KOPT-K1 (cell line): Measurements from ENCODE around the gene AHSG.

Experiments used
- H3K27ac ChIP-seq: fragments of 200-600 bp; sonication (generic); 2 replicates; pipeline ENCODE4 v1.5.1; 2016; ENCODE audit warnings: antibody characterized with exemption, mild to moderate bottlenecking, low read depth, low read length; ENCODE audit not compliant: poor library complexity, severe bottlenecking
- H3K36me3 ChIP-seq: fragments of 200-600 bp; sonication (generic); 2 replicates; pipeline ENCODE4 v1.5.1; 2017; ENCODE audit warnings: antibody characterized with exemption, mild to moderate bottlenecking, low read length, moderate library complexity; ENCODE audit not compliant: insufficient read depth
- H3K9me3 ChIP-seq: fragments of 200-600 bp; sonication (generic); 2 replicates; pipeline ENCODE4 v1.5.1; 2017; ENCODE audit warnings: antibody characterized with exemption, low read length, mild to moderate bottlenecking; ENCODE audit not compliant: insufficient read depth, poor library complexity, severe bottlenecking

The AHSG gene

DNA sequence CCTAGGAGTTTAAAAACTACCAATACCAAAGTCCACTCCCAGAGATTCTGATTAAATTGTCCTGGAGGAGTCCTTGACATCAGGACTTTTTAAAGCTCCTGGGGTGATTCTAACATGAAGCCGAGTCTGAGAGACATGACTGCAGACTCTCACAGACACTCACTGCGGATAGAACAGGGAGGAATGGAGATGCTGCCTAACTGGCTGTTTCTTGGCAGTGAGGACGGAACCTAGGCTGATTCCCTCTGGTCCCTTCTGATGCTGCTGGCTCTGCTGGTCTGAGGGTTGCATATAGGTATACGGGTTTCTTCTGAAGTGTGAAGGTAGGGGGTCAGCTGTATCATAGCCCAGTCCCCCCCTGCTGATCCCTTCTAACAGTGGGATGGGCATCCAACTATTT, 51.6 kb downstream of the AHSG start:
- H3K9me3 ChIP-seq, result no peaks in the 10 kb centered on the region
- H3K36me3 ChIP-seq, result no peaks in the 10 kb centered on the region
- no peak overlapping the region for H3K27ac ChIP-seq

DNA sequence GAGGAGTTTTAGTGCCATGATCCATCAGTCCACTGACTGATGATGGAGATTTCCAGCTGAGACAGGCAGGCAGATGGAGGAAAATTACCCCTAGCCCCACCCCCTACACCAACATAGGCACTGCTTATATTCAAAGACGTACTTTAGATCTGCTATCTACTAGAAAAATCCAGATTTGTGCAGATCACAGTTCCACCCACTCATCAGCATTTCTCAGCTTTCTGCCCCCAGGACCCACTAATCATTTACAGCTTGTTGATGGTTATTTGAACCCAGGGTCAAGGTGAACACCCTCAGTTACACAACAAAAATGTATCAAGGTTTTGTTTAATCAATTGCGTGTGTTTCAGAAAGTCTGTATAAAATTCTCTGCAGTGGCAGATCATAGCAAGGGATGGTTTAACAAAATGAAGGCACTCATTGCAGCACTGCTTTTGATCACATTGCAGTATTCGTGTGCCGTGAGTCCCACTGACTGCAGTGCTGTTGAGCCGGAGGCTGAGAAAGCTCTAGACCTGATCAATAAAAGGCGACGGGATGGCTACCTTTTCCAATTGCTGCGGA, 52.8 kb downstream of the AHSG start, which contains the start of gene HRG:
HRG (plus strand) TSS at position 390 of the 564 bp plus-strand sequence; CDS start at position 408, 18 bp downstream.
- Histone ChIP-seq H3K27ac (no peak within 1 kb of the TSS), H3K36me3 (no peaks in the 10 kb centered on the region), H3K9me3 (no peaks in the 10 kb centered on the region)

DNA sequence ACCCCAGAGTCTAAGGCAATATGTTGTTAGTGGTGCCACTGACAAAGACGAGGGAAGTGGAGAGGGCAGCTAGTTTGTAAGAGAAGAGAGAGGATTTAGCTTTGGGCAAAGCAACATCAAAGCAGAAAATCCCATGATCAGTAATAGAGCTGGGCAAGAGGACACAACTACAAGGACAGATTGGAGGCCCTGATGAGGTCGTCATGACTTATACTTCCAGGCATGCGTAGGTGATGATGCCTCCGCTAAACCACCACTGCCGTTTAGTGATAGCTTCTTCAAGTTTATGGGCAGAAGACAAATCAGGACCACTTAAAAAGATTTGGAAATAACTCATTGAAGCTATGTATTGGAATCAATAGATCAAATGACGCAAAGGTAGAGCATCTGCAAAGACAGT, 55.6 kb downstream of the AHSG start:
- H3K36me3 ChIP-seq, result no peaks in the 10 kb centered on the region

DNA sequence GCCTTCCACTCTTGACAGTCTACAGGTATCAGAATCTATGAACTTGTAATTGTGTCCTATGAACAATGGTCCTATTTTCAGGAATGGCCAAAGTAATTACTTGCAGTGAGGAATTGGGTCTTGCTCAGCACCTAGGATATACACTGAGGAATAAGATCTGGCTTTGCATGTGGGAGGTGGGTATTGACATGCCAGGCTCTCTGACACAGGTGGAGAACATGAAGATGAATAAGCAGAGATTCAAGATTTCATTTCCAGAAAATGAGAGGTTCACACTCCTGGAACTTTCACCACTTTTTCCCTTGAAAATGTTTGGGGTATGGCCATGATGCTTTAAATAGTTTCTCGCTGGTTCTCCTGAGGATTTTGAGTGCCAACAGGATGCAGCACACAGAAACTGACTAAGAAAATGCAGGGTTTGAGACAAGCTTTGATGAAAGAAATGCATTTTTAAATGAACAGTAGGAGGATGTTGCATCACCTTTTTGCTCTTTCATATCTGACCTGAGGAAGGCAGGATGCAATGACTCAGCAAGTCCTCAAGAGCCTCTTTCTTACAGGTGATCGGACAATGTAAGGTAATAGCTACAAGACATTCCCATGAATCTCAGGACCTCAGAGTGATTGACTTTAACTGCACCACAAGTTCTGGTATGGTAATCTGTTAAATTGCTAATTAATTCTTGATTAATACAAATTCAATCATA, 56.7 kb downstream of the AHSG start:
- Histone ChIP-seq H3K36me3 (no peaks in the 10 kb centered on the region), H3K9me3 (no peaks in the 10 kb centered on the region), H3K27ac (no peak overlapping the region)

More for the DNA sequence above, 55.6 kb downstream of the AHSG start:
- no peak overlapping the region for H3K27ac ChIP-seq
- no peaks in the 10 kb centered on the region for H3K9me3 ChIP-seq

DNA sequence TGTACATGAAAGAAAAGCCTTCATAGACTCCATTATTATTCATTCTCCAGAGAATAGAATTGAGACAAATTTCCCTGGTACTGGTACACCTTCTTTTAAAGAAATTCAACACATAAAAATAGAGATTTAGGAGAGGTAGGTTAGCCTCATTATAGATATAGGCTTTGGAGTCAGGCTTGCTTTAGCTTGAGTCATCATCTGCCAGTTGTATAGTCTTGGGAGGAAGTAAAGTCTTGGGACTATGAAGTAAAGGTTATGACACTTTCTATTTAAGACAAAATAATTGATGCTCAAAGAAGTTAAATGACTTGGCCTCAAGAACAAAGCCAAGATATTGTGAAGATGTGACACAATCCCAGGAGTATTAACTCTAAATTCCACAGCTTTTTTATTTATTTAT, 57.3 kb downstream of the AHSG start:
- Histone ChIP-seq H3K36me3 (no peaks in the 10 kb centered on the region), H3K27ac (no peak overlapping the region), H3K9me3 (no peaks in the 10 kb centered on the region)
